GM12878 (cell line): ENCODE measurements around the gene METTL16. TPM values are rescaled to one million over a fixed set of nuclear protein-coding genes. Genes with fewer than 3 reads are reported as not detected.

Source experiments
- ATAC-seq: fragments of 200-7000 bp; cut with Tn5 transposase; 3 replicates; pipeline ENCODE4 v1.9.1; 2020; ENCODE audit warnings: mild to moderate bottlenecking, moderate library complexity
- BruUV-seq: library from RNA; stranded (reverse); fragments of 400-500 nt; replicated peaks from 2 replicates; lab custom pipeline; 2021; lab: Mats Ljungman, UMichigan
- CTCF ChIA-PET: fragments of 300-600 bp; sonication (Branson Sonifier 250); formaldehyde crosslinking; extraction: SDS; loops from one replicate; lab custom pipeline; 2021; ENCODE audit warnings: inconsistent platforms; lab: Yijun Ruan, JAX
- POLR2A ChIA-PET: fragments of 350-600 bp; formaldehyde crosslinking; extraction: SDS; loops from one replicate; lab custom pipeline; 2021; ENCODE audit warnings: inconsistent platforms; lab: Charles Lee
- RAD21 ChIA-PET: fragments of 300-600 bp; sonication (Branson Sonifier 250); formaldehyde crosslinking; loops from one replicate; lab custom pipeline; 2023; ENCODE audit warnings: antibody characterized with exemption; ENCODE audit not compliant: unreplicated experiment; lab: Charles Lee
- SMC1A ChIA-PET: fragments of 300-600 bp; sonication (Branson Sonifier 250); formaldehyde crosslinking; loops from one replicate; lab custom pipeline; 2023; ENCODE audit not compliant: unreplicated experiment, uncharacterized antibody; lab: Charles Lee
- DNase-seq: peaks from one replicate; pipeline ENCODE4 v3.0.0-alpha.2; 2011; ENCODE audit warnings: low read depth, low spot score
- FAIRE-seq: peaks from 3 replicates; lab custom pipeline; 2011; peaks lifted over from hg19 to GRCh38; lab: Jason Lieb, UNC
- H2AFZ ChIP-seq: 2 replicates; pipeline ENCODE4 v1.6.0; 2011; ENCODE audit warnings: low read depth, low read length, control low read depth; ENCODE audit not compliant: control insufficient read depth
- H3K27ac ChIP-seq: 2 replicates; pipeline ENCODE4 v1.5.1; 2011; ENCODE audit warnings: control low read depth; ENCODE audit not compliant: control insufficient read depth, insufficient read depth
- H3K27me3 ChIP-seq, 2 experiments: replicated peaks in 1 of 2; 2 replicates each; pipeline versions ENCODE4 v1.6.0 to v1.6.1; 2011; ENCODE audit warnings: low read length in 1 of 2; ENCODE audit not compliant: control insufficient read depth in 2 of 2, insufficient read depth in 2 of 2
- H3K36me3 ChIP-seq, 2 experiments: 2 replicates each; pipeline ENCODE4 v1.5.1; 2011; ENCODE audit warnings: low read length in 1 of 2; ENCODE audit not compliant: control insufficient read depth in 2 of 2, insufficient read depth in 2 of 2
- H3K4me1 ChIP-seq: 2 replicates; pipeline ENCODE4 v1.6.1; 2011; ENCODE audit warnings: mild to moderate bottlenecking, low read length, moderate library complexity, mixed read lengths; ENCODE audit not compliant: control insufficient read depth, insufficient read depth
- H3K4me2 ChIP-seq: 2 replicates; pipeline ENCODE4 v1.6.0; 2011; ENCODE audit warnings: control low read depth; ENCODE audit not compliant: control insufficient read depth, insufficient read depth
- H3K4me3 ChIP-seq: fragments of 200-600 bp; sonication (generic); 2 replicates; pipeline ENCODE4 v1.5.1; 2016
- H3K79me2 ChIP-seq: 2 replicates; pipeline ENCODE4 v1.6.0; 2011; ENCODE audit warnings: low read length; ENCODE audit not compliant: control insufficient read depth, insufficient read depth
- H3K9ac ChIP-seq: 2 replicates; pipeline ENCODE4 v1.8.0; 2011; ENCODE audit warnings: low read length, control low read depth, mixed read lengths; ENCODE audit not compliant: control insufficient read depth, insufficient read depth
- H3K9me3 ChIP-seq: replicated peaks from 3 replicates; pipeline ENCODE4 v1.5.1; 2011; ENCODE audit warnings: mild to moderate bottlenecking, low read length; ENCODE audit not compliant: control insufficient read depth, insufficient read depth
- H4K20me1 ChIP-seq: 2 replicates; pipeline ENCODE4 v1.6.0; 2011; ENCODE audit not compliant: control insufficient read depth, insufficient read depth
- EGR1 ChIP-seq, 2 experiments: IDR thresholded peaks; 1 replicate in 1 of 2; 2 replicates in 1 of 2; pipeline ENCODE4 v1.6.1; 2011 to 2012; ENCODE audit warnings: low read depth in 2 of 2, low read length in 2 of 2, borderline replicate concordance in 1 of 2, mild to moderate bottlenecking in 1 of 2, moderate library complexity in 1 of 2
- SUZ12 ChIP-seq: fragments of 200-600 bp; sonication (generic); IDR thresholded peaks from one replicate; pipeline ENCODE4 v1.6.1; 2018; ENCODE audit warnings: antibody characterized with exemption, mild to moderate bottlenecking; ENCODE audit not compliant: unreplicated experiment
- WGBS: methylation state at CpG from one replicate; pipeline ENCODE4 v1.1.6; 2016; ENCODE audit warnings: low lambda C conversion rate; ENCODE audit not compliant: insufficient replicate concordance, insufficient coverage; ENCODE audit errors: missing lambda C conversion rate; 5-methylcytosine and 5-hydroxymethylcytosine counted together
- in situ Hi-C: fragments of 300-500 bp; cut with MboI; formaldehyde crosslinking; loops from 9 replicates; pipeline ENCODE4 v1.14.3; 2018; ENCODE audit warnings: mixed read lengths
- intact Hi-C: fragments of 100-400 bp; cut with micrococcal nuclease; formaldehyde crosslinking; loops from one replicate; pipeline ENCODE4 v1.14.2; 2022; ENCODE audit not compliant: unreplicated experiment
- polyA plus RNA-seq, 11 experiments: library from polyadenylated mRNA; depleted of rRNA in 4 of 11; unstranded in 6 of 11; stranded (reverse) in 5 of 11; fragments of >200 nt; fragmentation: Nextera tagmentation in 4 of 11; fragmentation: Illumina TruSeq in 1 of 11; extraction: Ambion mirVana in 4 of 11; extraction: Trizol in 1 of 11; gene quantifications; 1 replicate in 1 of 11; 2 replicates in 10 of 11; pipeline versions ENCODE4 v1.2.1 to v1.2.3, GENCODE V29; 2011 to 2016; ENCODE audit warnings: inconsistent platforms in 2 of 11, missing spikeins in 2 of 11, low read depth in 1 of 11
- small RNA-seq: library from RNA; depleted of rRNA; stranded (forward); fragments of <200 nt; gene quantifications from one replicate; pipeline ENCODE3, GENCODE V24; 2014
- total RNA-seq, 4 experiments: library from RNA; depleted of rRNA in 3 of 4; stranded (reverse); fragments of >200 nt in 3 of 4; fragmentation: Illumina TruSeq in 1 of 4; extraction: Trizol in 1 of 4; gene quantifications; 2 replicates each; pipeline versions ENCODE4 v1.2.1 to v1.2.3, GENCODE V29; 2013 to 2021
- TF ChIP-seq, protein P1 (sequence below): fragments of 450-650 bp; formaldehyde crosslinking; IDR thresholded peaks from 2 replicates; pipeline ENCODE4 v1.5.0; 2022; ENCODE audit warnings: mild to moderate bottlenecking, missing genetic modification characterization

Gene METTL16
- total and polyA plus RNA-seq, 10 of the 15 experiments (the other 5 are each of a cell fraction or from before 2014, with no cell fraction given), result 15.6 to 34.3 (median 23.7) TPM

- ChIA-PET POLR2A (interaction anchor here (0.5 kb wide), 1 partner anchor 1189 kb away, joined by 3 read pairs; no protein-coding TSS in a partner anchor), SMC1A (no interaction called here)
- H3K9me3 ChIP-seq, result no peaks in the 10 kb centered on the region
- FAIRE-seq, result no peak
- H3K4me2 ChIP-seq, result no peak overlapping the region
- in situ Hi-C loops, result no loop called here
- H3K4me3 ChIP-seq, result no peak overlapping the region
- TF ChIP-seq, protein P1, sequence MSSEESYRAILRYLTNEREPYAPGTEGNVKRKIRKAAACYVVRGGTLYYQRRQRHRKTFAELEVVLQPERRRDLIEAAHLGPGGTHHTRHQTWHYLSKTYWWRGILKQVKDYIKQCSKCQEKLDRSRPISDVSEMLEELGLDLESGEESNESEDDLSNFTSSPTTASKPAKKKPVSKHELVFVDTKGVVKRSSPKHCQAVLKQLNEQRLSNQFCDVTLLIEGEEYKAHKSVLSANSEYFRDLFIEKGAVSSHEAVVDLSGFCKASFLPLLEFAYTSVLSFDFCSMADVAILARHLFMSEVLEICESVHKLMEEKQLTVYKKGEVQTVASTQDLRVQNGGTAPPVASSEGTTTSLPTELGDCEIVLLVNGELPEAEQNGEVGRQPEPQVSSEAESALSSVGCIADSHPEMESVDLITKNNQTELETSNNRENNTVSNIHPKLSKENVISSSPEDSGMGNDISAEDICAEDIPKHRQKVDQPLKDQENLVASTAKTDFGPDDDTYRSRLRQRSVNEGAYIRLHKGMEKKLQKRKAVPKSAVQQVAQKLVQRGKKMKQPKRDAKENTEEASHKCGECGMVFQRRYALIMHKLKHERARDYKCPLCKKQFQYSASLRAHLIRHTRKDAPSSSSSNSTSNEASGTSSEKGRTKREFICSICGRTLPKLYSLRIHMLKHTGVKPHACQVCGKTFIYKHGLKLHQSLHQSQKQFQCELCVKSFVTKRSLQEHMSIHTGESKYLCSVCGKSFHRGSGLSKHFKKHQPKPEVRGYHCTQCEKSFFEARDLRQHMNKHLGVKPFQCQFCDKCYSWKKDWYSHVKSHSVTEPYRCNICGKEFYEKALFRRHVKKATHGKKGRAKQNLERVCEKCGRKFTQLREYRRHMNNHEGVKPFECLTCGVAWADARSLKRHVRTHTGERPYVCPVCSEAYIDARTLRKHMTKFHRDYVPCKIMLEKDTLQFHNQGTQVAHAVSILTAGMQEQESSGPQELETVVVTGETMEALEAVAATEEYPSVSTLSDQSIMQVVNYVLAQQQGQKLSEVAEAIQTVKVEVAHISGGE, result no peak
- TF ChIP-seq EGR1 (IDR thresholded peaks at IDR 0.05; ENCODE audit: borderline replicate concordance in 1 of 2, low read depth in 2 of 2, low read length in 2 of 2) (no peak), SUZ12 (no peak)
- TF ChIP-seq, all 136 proteins: peak for 0
- ATAC-seq (no peak), DNase-seq (no peak)
- BruUV-seq, result no TSS peak
- no peaks in the 10 kb centered on the region for H3K4me1 ChIP-seq
- H2AFZ ChIP-seq, result no peak overlapping the region
- CTCF ChIA-PET, result interaction anchor here (1.0 to 1.1 kb wide), 2 partner anchors 17 to 49 kb away, joined by 3 read pairs; no protein-coding TSS in a partner anchor
- H3K9ac ChIP-seq, result no peak overlapping the region
- H4K20me1 ChIP-seq, result no peaks in the 10 kb centered on the region
- WGBS, result 91% methylated on average over 21 of the region's 26 CpGs
- H3K27me3 ChIP-seq, result no peaks in the 10 kb centered on the region
- RAD21 ChIA-PET, result interaction anchor here (0.6 kb wide), 1 partner anchor 267 kb away, joined by 3 read pairs; no protein-coding TSS in a partner anchor
- no peaks in the 10 kb centered on the region for H3K79me2 ChIP-seq
- intact Hi-C loops, result no loop called here
- no peaks in the 10 kb centered on the region; a peak in 2 of 4 replicates for H3K36me3 ChIP-seq
- no peak overlapping the region for H3K27ac ChIP-seq
Measured at GRCh38 chr17:2366747-2367494, 144.8 kb downstream of the METTL16 start.

Small RNA genes lying within 50 kb of the gene (small RNA-seq; reads per million reads assigned to genes)
- gene AC006435.3 (not detected), gene AC006435.4 (not detected), gene AC006435.5 (not detected)

Other genes starting within 250 kb of the METTL16 start
Only the 7 nearest of the 8 such genes appear.
- 16.4 and 16.7 TPM in 2 replicates for gene SMG6, start 208.1 kb downstream of the METTL16 start, total RNA-seq (2014; rRNA removed)
- 9.3 and 11.7 TPM in 2 replicates for gene SMG6, start 208.1 kb downstream of the METTL16 start, total RNA-seq (2014; rRNA removed; fragmentation: Illumina TruSeq; extraction: Trizol)
- 28.7 and 30.3 TPM in 2 replicates for gene SMG6, start 208.1 kb downstream of the METTL16 start, total RNA-seq (2021)
- 20.1 and 27.2 TPM in 2 replicates for gene SMG6, start 208.1 kb downstream of the METTL16 start, polyA plus RNA-seq (2011; rRNA removed)
- 16.2 and 21.4 TPM in 2 replicates for gene SMG6, start 208.1 kb downstream of the METTL16 start, polyA plus RNA-seq (2014; fragmentation: Illumina TruSeq; extraction: Trizol)
- gene SMG6, start 208.1 kb downstream of the METTL16 start, polyA plus RNA-seq (2014; fragmentation: Nextera tagmentation; extraction: Ambion mirVana), result under 1 TPM; 0.58 to 0.64 TPM
- gene SMG6, start 208.1 kb downstream of the METTL16 start, polyA plus RNA-seq (2014; rRNA removed), result 11.2 and 12.9 TPM in 2 replicates
- gene SMG6, start 208.1 kb downstream of the METTL16 start, polyA plus RNA-seq (2016; fragmentation: Nextera tagmentation; extraction: Ambion mirVana), result 10 to 100 TPM; 15.4 to 16.0 TPM
- 16.1 and 23.7 TPM in 2 replicates for gene SRR, start 207.9 kb downstream of the METTL16 start, total RNA-seq (2014; rRNA removed)
- gene SRR, start 207.9 kb downstream of the METTL16 start, total RNA-seq (2014; rRNA removed; fragmentation: Illumina TruSeq; extraction: Trizol), result 12.4 and 13.5 TPM in 2 replicates
- 19.3 and 20.7 TPM in 2 replicates for gene SRR, start 207.9 kb downstream of the METTL16 start, total RNA-seq (2021)
- 11.7 TPM in 2 replicates for gene SRR, start 207.9 kb downstream of the METTL16 start, polyA plus RNA-seq (2011; rRNA removed)
- gene SRR, start 207.9 kb downstream of the METTL16 start, polyA plus RNA-seq (2014; fragmentation: Illumina TruSeq; extraction: Trizol), result 14.9 and 18.5 TPM in 2 replicates
- gene SRR, start 207.9 kb downstream of the METTL16 start, polyA plus RNA-seq (2014; fragmentation: Nextera tagmentation; extraction: Ambion mirVana), result 10 to 100 TPM; 21.1 to 33.9 TPM
- 15.2 and 17.5 TPM in 2 replicates for gene SRR, start 207.9 kb downstream of the METTL16 start, polyA plus RNA-seq (2014; rRNA removed)
- gene SRR, start 207.9 kb downstream of the METTL16 start, polyA plus RNA-seq (2016; fragmentation: Nextera tagmentation; extraction: Ambion mirVana), result 10 to 100 TPM; 25.8 to 30.5 TPM
- 54.1 and 56.1 TPM in 2 replicates for gene TSR1, start 175.4 kb downstream of the METTL16 start, total RNA-seq (2014; rRNA removed)
- gene TSR1, start 175.4 kb downstream of the METTL16 start, total RNA-seq (2014; rRNA removed; fragmentation: Illumina TruSeq; extraction: Trizol), result 40.3 and 43.8 TPM in 2 replicates
- 45.5 and 50.0 TPM in 2 replicates for gene TSR1, start 175.4 kb downstream of the METTL16 start, total RNA-seq (2021)
- 9.6 and 17.0 TPM in 2 replicates for gene TSR1, start 175.4 kb downstream of the METTL16 start, polyA plus RNA-seq (2011; rRNA removed)
- gene TSR1, start 175.4 kb downstream of the METTL16 start, polyA plus RNA-seq (2014; fragmentation: Illumina TruSeq; extraction: Trizol), result 51.0 and 56.5 TPM in 2 replicates
- 10 to 100 TPM; 14.7 to 21.9 TPM for gene TSR1, start 175.4 kb downstream of the METTL16 start, polyA plus RNA-seq (2014; fragmentation: Nextera tagmentation; extraction: Ambion mirVana)
- 35.5 and 41.6 TPM in 2 replicates for gene TSR1, start 175.4 kb downstream of the METTL16 start, polyA plus RNA-seq (2014; rRNA removed)
- 100 to 1,000 TPM in 1 of 2 experiments, 10 to 100 TPM in 1; 98.5 to 100 TPM for gene TSR1, start 175.4 kb downstream of the METTL16 start, polyA plus RNA-seq (2016; fragmentation: Nextera tagmentation; extraction: Ambion mirVana)
- 19.8 and 25.3 TPM in 2 replicates for gene SGSM2, start 174.4 kb downstream of the METTL16 start, total RNA-seq (2014; rRNA removed)
- gene SGSM2, start 174.4 kb downstream of the METTL16 start, total RNA-seq (2014; rRNA removed; fragmentation: Illumina TruSeq; extraction: Trizol), result 13.5 and 14.9 TPM in 2 replicates
- 32.0 and 37.3 TPM in 2 replicates for gene SGSM2, start 174.4 kb downstream of the METTL16 start, total RNA-seq (2021)
- 18.1 and 27.9 TPM in 2 replicates for gene SGSM2, start 174.4 kb downstream of the METTL16 start, polyA plus RNA-seq (2011; rRNA removed)
- gene SGSM2, start 174.4 kb downstream of the METTL16 start, polyA plus RNA-seq (2014; fragmentation: Illumina TruSeq; extraction: Trizol), result 8.8 and 20.8 TPM in 2 replicates
- 1 to 10 TPM in 1 of 2 experiments, under 1 TPM in 1; 0.50 to 1.6 TPM for gene SGSM2, start 174.4 kb downstream of the METTL16 start, polyA plus RNA-seq (2014; fragmentation: Nextera tagmentation; extraction: Ambion mirVana)
- gene SGSM2, start 174.4 kb downstream of the METTL16 start, polyA plus RNA-seq (2014; rRNA removed), result 50.9 and 59.0 TPM in 2 replicates
- gene SGSM2, start 174.4 kb downstream of the METTL16 start, polyA plus RNA-seq (2016; fragmentation: Nextera tagmentation; extraction: Ambion mirVana), result 10 to 100 TPM in 1 of 2 experiments, 1 to 10 TPM in 1; 7.2 to 16.1 TPM
- gene MNT, start 110.8 kb downstream of the METTL16 start, total RNA-seq (2014; rRNA removed), result 5.7 and 8.2 TPM in 2 replicates
- 3.4 and 3.5 TPM in 2 replicates for gene MNT, start 110.8 kb downstream of the METTL16 start, total RNA-seq (2014; rRNA removed; fragmentation: Illumina TruSeq; extraction: Trizol)
- 13.7 and 15.9 TPM in 2 replicates for gene MNT, start 110.8 kb downstream of the METTL16 start, total RNA-seq (2021)
- 1.6 and 2.4 TPM in 2 replicates for gene MNT, start 110.8 kb downstream of the METTL16 start, polyA plus RNA-seq (2011; rRNA removed)
- gene MNT, start 110.8 kb downstream of the METTL16 start, polyA plus RNA-seq (2014; fragmentation: Illumina TruSeq; extraction: Trizol), result 3.7 and 5.1 TPM in 2 replicates
- under 1 TPM; 0.31 to 0.35 TPM for gene MNT, start 110.8 kb downstream of the METTL16 start, polyA plus RNA-seq (2014; fragmentation: Nextera tagmentation; extraction: Ambion mirVana)
- 11.3 and 12.6 TPM in 2 replicates for gene MNT, start 110.8 kb downstream of the METTL16 start, polyA plus RNA-seq (2014; rRNA removed)
- 1 to 10 TPM; 3.8 TPM for gene MNT, start 110.8 kb downstream of the METTL16 start, polyA plus RNA-seq (2016; fragmentation: Nextera tagmentation; extraction: Ambion mirVana)
- gene PAFAH1B1, start 81.8 kb upstream of the METTL16 start, total RNA-seq (2014; rRNA removed), result 28.9 and 30.1 TPM in 2 replicates
- 64.1 and 66.1 TPM in 2 replicates for gene PAFAH1B1, start 81.8 kb upstream of the METTL16 start, total RNA-seq (2014; rRNA removed; fragmentation: Illumina TruSeq; extraction: Trizol)
- 94.4 and 96.8 TPM in 2 replicates for gene PAFAH1B1, start 81.8 kb upstream of the METTL16 start, total RNA-seq (2021)
- gene PAFAH1B1, start 81.8 kb upstream of the METTL16 start, polyA plus RNA-seq (2011; rRNA removed), result 107 and 117 TPM in 2 replicates
- 61.2 and 87.3 TPM in 2 replicates for gene PAFAH1B1, start 81.8 kb upstream of the METTL16 start, polyA plus RNA-seq (2014; fragmentation: Illumina TruSeq; extraction: Trizol)
- gene PAFAH1B1, start 81.8 kb upstream of the METTL16 start, polyA plus RNA-seq (2014; fragmentation: Nextera tagmentation; extraction: Ambion mirVana), result 10 to 100 TPM; 32.6 to 41.0 TPM
- 47.6 and 48.8 TPM in 2 replicates for gene PAFAH1B1, start 81.8 kb upstream of the METTL16 start, polyA plus RNA-seq (2014; rRNA removed)
- 10 to 100 TPM; 47.9 to 49.4 TPM for gene PAFAH1B1, start 81.8 kb upstream of the METTL16 start, polyA plus RNA-seq (2016; fragmentation: Nextera tagmentation; extraction: Ambion mirVana)
- 71.2 and 82.3 TPM in 2 replicates for gene CLUH, start 199.9 kb upstream of the METTL16 start, total RNA-seq (2014; rRNA removed)
- 24.6 and 30.8 TPM in 2 replicates for gene CLUH, start 199.9 kb upstream of the METTL16 start, total RNA-seq (2014; rRNA removed; fragmentation: Illumina TruSeq; extraction: Trizol)
- gene CLUH, start 199.9 kb upstream of the METTL16 start, total RNA-seq (2021), result 126 and 147 TPM in 2 replicates
- gene CLUH, start 199.9 kb upstream of the METTL16 start, polyA plus RNA-seq (2011; rRNA removed), result 7.3 and 17.4 TPM in 2 replicates
- gene CLUH, start 199.9 kb upstream of the METTL16 start, polyA plus RNA-seq (2014; fragmentation: Illumina TruSeq; extraction: Trizol), result 14.4 and 52.8 TPM in 2 replicates
- gene CLUH, start 199.9 kb upstream of the METTL16 start, polyA plus RNA-seq (2014; fragmentation: Nextera tagmentation; extraction: Ambion mirVana), result under 1 TPM; 0.11 to 0.82 TPM
- 77.0 and 107 TPM in 2 replicates for gene CLUH, start 199.9 kb upstream of the METTL16 start, polyA plus RNA-seq (2014; rRNA removed)
- gene CLUH, start 199.9 kb upstream of the METTL16 start, polyA plus RNA-seq (2016; fragmentation: Nextera tagmentation; extraction: Ambion mirVana), result 10 to 100 TPM; 67.7 to 68.7 TPM